OCI-LY1 (cell line): ENCODE measurements around the gene ARAP1.

Experiments
- H2AFZ ChIP-seq: fragments of 200-600 bp; sonication (generic), shearing (Covaris generic); 2 replicates; pipeline ENCODE4 v1.6.0; 2014; ENCODE audit warnings: antibody characterized with exemption, mild to moderate bottlenecking, low read length
- H3F3A ChIP-seq: fragments of 200-600 bp; sonication (generic), shearing (Covaris generic); 2 replicates; pipeline ENCODE4 v1.6.0; 2014; ENCODE audit warnings: mild to moderate bottlenecking, antibody characterized with exemption, low read length, moderate library complexity; ENCODE audit not compliant: insufficient read depth
- H3K27ac ChIP-seq: fragments of 200-600 bp; sonication (generic); 2 replicates; pipeline ENCODE4 v1.5.1; 2014; ENCODE audit warnings: low read length, mixed run types, mild to moderate bottlenecking, low read depth; ENCODE audit not compliant: poor library complexity, severe bottlenecking
- H3K27me3 ChIP-seq: fragments of 200-600 bp; sonication (generic); 2 replicates; pipeline ENCODE4 v1.6.0; 2014; ENCODE audit warnings: antibody characterized with exemption, mild to moderate bottlenecking, low read length, moderate library complexity; ENCODE audit not compliant: insufficient read depth
- H3K36me3 ChIP-seq: fragments of 200-600 bp; sonication (generic); 2 replicates; pipeline ENCODE4 v1.6.1; 2014; ENCODE audit warnings: mild to moderate bottlenecking, antibody characterized with exemption, low read length, moderate library complexity, mixed read lengths; ENCODE audit not compliant: insufficient read depth
- H3K4me1 ChIP-seq: fragments of 200-600 bp; sonication (generic); 2 replicates; pipeline ENCODE4 v1.5.1; 2014; ENCODE audit warnings: mild to moderate bottlenecking, low read length, moderate library complexity; ENCODE audit not compliant: insufficient read depth, severe bottlenecking
- H3K4me2 ChIP-seq: fragments of 200-600 bp; sonication (generic), shearing (Covaris generic); 2 replicates; pipeline ENCODE4 v1.6.1; 2014; ENCODE audit warnings: low read length
- H3K4me3 ChIP-seq: fragments of 200-600 bp; sonication (generic); 2 replicates; pipeline ENCODE4 v1.5.1; 2014; ENCODE audit warnings: low read length, low read depth, mild to moderate bottlenecking, mixed read lengths; ENCODE audit not compliant: poor library complexity, severe bottlenecking
- H3K79me2 ChIP-seq: fragments of 200-600 bp; shearing (Covaris generic); 2 replicates; pipeline ENCODE4 v1.6.1; 2016; ENCODE audit warnings: mixed run types, low read length, mixed read lengths; ENCODE audit not compliant: insufficient read depth
- H3K9ac ChIP-seq: fragments of 200-600 bp; sonication (generic), shearing (Covaris generic); 2 replicates; pipeline ENCODE4 v1.6.1; 2014; ENCODE audit warnings: mild to moderate bottlenecking, low read length, mixed read lengths
- H3K9me2 ChIP-seq: fragments of 200-600 bp; sonication (generic), shearing (Covaris generic); 2 replicates; pipeline ENCODE4 v1.6.1; 2014; ENCODE audit warnings: low read depth, mild to moderate bottlenecking, low read length, mixed read lengths
- H3K9me3 ChIP-seq: fragments of 200-600 bp; shearing (Covaris generic); 2 replicates; pipeline ENCODE4 v1.6.1; 2014; ENCODE audit warnings: low read length, mixed read lengths
- H4K20me1 ChIP-seq: fragments of 200-600 bp; sonication (generic), shearing (Covaris generic); 2 replicates; pipeline ENCODE4 v1.6.0; 2016; ENCODE audit warnings: mild to moderate bottlenecking, low read length; ENCODE audit not compliant: insufficient read depth
- CTCF ChIP-seq: fragments of 200-600 bp; sonication (generic), shearing (Covaris generic); IDR thresholded peaks from 2 replicates; pipeline ENCODE4 v1.5.1; 2017; ENCODE audit warnings: mild to moderate bottlenecking, antibody characterized with exemption, low read length, moderate library complexity, mixed read lengths
- EZH2 ChIP-seq: fragments of 200-600 bp; sonication (generic), shearing (Covaris generic); IDR thresholded peaks from 2 replicates; pipeline ENCODE4 v1.8.0; 2017; ENCODE audit warnings: borderline replicate concordance, mixed run types, mild to moderate bottlenecking, antibody characterized with exemption, low read length, moderate library complexity, mixed read lengths

Gene ARAP1

GRCh38 chr11:72755713-72756285, 3.6 kb upstream of the ARAP1 start:
- Histone ChIP-seq H3K4me2 (no peak overlapping the region), H3K9me2 (no peaks in the 10 kb centered on the region), H3F3A (no peaks in the 10 kb centered on the region), H3K36me3 (no peaks in the 10 kb centered on the region), H3K27ac (no peak overlapping the region), H3K79me2 (no peaks in the 10 kb centered on the region), H3K9me3 (no peaks in the 10 kb centered on the region), H3K9ac (no peak overlapping the region), H4K20me1 (no peaks in the 10 kb centered on the region), H3K4me3 (no peak overlapping the region), H3K27me3 (no peaks in the 10 kb centered on the region; the same call in 1 of the 2 replicates), H3K4me1 (peaks cover 16% of the 10 kb centered on the region), H2AFZ (no peak overlapping the region)
- no peak for TF ChIP-seq EZH2
- no peak for TF ChIP-seq CTCF

- Histone ChIP-seq H3K27ac (no peak overlapping the region), H3K36me3 (no peaks in the 10 kb centered on the region), H3K79me2 (no peaks in the 10 kb centered on the region), H3F3A (no peaks in the 10 kb centered on the region), H3K9me3 (no peaks in the 10 kb centered on the region), H3K9ac (no peak overlapping the region), H3K27me3 (no peaks in the 10 kb centered on the region; the same call in 1 of the 2 replicates), H3K4me1 (peaks cover 20% of the 10 kb centered on the region), H4K20me1 (no peaks in the 10 kb centered on the region), H3K4me2 (no peak overlapping the region), H3K9me2 (no peaks in the 10 kb centered on the region), H3K4me3 (no peak overlapping the region), H2AFZ (no peak overlapping the region)
- no peak for TF ChIP-seq CTCF
- no peak for TF ChIP-seq EZH2
These were observed 2.4 kb upstream of the ARAP1 start for GRCh38 chr11:72754544-72755155.

GRCh38 chr11:72754149-72754543, 1.9 kb upstream of the ARAP1 start:
- no peak overlapping the region for H2AFZ ChIP-seq
- H3K36me3 ChIP-seq: no peaks in the 10 kb centered on the region
- H3F3A ChIP-seq: no peaks in the 10 kb centered on the region

More at GRCh38 chr11:72754149-72754543, 1.9 kb upstream of the ARAP1 start:
- Histone ChIP-seq H3K9me2 (no peaks in the 10 kb centered on the region), H3K27ac (no peak overlapping the region), H3K9me3 (no peaks in the 10 kb centered on the region), H3K4me3 (no peak overlapping the region), H3K4me1 (peaks cover 20% of the 10 kb centered on the region), H3K4me2 (no peak overlapping the region), H3K27me3 (no peaks in the 10 kb centered on the region; the same call in 1 of the 2 replicates), H3K79me2 (no peaks in the 10 kb centered on the region), H3K9ac (no peak overlapping the region), H4K20me1 (no peaks in the 10 kb centered on the region)
- TF ChIP-seq EZH2 (no peak), CTCF (no peak)
